Tongue (tissue), 2 donors: ENCODE results near the gene LEMD2. TPM values are rescaled to one million over a fixed set of nuclear protein-coding genes. Genes with fewer than 3 reads are reported as not detected.
A peak's percentile ranks its signal among the peaks of the same experiment; 100 is the strongest.

Experiments
- DNase-seq: peaks from one replicate; pipeline ENCODE4 v3.0.0-alpha.2; 2015
- total RNA-seq: library from RNA; depleted of rRNA; stranded (reverse); fragments of >200 nt; gene quantifications from one replicate; pipeline ENCODE4 v1.2.3, GENCODE V29; 2014

The LEMD2 gene
- total RNA-seq, 1 donor from 2014 or later = 37.5 TPM

DNA sequence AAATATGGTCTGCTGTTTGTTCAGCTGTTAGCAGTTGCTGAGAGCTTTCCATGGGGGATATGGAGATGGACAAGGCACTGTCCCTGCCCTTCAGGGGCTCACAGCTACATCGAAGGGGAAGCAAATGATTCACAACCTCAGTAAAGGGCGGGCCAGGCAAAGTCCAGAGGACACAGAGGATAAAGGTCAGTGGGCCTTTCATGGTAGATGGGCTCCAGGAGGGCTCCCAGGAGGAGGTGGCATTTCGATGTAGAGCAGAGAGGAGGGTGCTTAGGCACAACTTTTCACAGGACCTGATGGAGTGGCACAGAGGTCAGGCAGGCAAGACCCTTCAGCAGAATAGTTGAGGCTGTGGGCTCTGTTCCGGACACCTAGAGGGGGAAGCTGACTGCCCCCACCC lies 30.1 kb upstream of the LEMD2 start:
- DNase-seq = no peak

- DNase-seq = no peak
Observed at GRCh38 chr6:33818293-33818692, 29.4 kb upstream of the LEMD2 start.

DNA sequence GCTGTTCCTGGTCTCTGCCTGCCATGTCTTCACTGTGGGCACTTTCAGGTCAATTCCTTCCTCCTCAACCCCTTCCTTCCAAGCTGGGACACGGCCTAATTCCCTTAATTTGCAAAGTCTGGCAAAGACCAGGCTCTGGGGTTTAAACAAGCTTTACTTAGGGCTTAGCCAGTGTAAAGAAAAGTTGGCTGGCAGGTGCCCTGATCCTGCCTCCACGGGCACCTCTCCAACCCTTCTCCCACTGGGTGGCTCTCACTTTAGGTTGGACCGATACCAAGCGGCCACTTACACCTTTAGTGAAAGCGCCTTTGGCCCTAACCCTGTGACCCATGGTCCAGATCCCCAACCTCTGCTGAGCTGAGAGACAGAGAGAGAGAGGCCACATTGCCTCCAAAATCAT lies 28.6 kb upstream of the LEMD2 start:
- DNase-seq = peak; percentile 71

DNA sequence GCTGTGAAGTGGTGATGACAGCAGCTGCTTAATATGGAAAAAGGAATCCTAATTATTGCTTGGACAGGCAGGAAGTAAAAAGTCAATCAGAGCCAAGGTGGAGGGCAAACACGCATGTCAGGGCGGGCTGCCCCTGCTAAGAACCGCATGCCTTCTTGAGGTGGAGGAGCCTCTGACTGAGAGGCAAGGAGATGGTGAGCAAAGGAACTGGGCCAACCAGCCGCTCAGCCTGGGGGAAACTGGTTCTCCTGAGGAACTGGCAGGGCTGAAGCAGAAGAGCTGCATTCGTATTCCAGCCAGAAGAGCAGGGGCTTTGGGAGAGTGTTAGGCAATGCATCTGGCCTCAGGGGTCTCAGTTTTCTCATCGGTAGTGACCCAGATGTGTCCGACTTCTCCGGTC lies 28.0 kb upstream of the LEMD2 start:
- DNase-seq = peak; percentile 21

DNA sequence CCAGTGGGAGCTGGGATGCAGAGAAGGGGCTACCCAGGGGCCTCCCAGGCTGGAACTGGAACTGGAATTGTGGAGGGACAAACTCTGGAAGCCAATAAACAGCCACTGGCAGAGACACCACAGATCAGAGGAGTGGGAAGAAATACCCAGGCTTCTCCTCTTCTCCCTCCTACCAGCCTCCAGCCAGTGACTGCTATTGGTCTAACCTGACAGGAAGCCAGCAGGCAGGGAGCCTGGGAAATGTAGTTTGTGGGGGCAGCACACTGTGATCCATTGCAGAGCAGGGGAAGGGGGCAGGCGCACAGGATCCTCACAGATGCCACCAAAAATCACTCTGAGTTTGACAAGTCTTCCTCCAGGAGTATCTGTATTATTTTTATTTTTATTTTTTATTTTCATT lies 26.9 kb upstream of the LEMD2 start:
- DNase-seq = peak; percentile 43

GRCh38 chr6:33813990-33814985 lies 25.4 kb upstream of the LEMD2 start:
- no peak for DNase-seq

- no peak for DNase-seq
Observed at GRCh38 chr6:33813246-33813904, 24.4 kb upstream of the LEMD2 start.

GRCh38 chr6:33812669-33813068 lies 23.7 kb upstream of the LEMD2 start:
- peak; percentile 86 for DNase-seq

DNA sequence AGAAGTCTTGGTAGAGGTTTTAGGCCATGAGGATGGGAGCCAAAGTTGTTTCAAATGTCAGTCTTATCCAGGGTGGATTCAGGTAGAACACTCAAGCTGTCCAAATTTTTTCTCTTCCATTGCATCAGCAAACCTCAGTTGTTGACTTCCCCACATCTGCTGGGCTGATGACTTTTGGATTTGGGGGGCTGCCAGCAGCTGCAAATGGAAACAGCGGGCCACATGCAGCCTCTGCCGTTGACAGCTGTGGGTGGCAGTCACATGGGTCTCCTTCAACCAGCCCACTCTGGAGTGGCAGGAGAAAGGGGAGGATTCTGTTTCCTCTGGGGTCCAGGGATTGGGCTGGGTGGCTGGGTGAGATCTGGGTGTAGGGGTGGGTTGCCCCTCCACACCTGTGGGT lies 20.7 kb upstream of the LEMD2 start:
- peak; percentile 91 for DNase-seq

GRCh38 chr6:33808641-33809180 lies 19.8 kb upstream of the LEMD2 start:
- peak; percentile 79 for DNase-seq

GRCh38 chr6:33807606-33808005 lies 18.7 kb upstream of the LEMD2 start:
- no peak for DNase-seq

- no peak for DNase-seq
Observed at GRCh38 chr6:33806841-33807240, 17.9 kb upstream of the LEMD2 start.

- no peak for DNase-seq
Observed at GRCh38 chr6:33803571-33804053, 14.7 kb upstream of the LEMD2 start, which contains the start of gene MLN. Gene MLN, minus strand, starts transcription at chr6:33804003. Its CDS starts 2,840 bp downstream, at chr6:33801163.

- DNase-seq = no peak
Observed at GRCh38 chr6:33802186-33802958, 13.4 kb upstream of the LEMD2 start.

- no peak for DNase-seq
Observed at GRCh38 chr6:33801611-33802010, 12.7 kb upstream of the LEMD2 start.

GRCh38 chr6:33800248-33800969 lies 11.5 kb upstream of the LEMD2 start:
- no peak for DNase-seq

- DNase-seq = no peak
Observed at GRCh38 chr6:33799454-33800113, 10.7 kb upstream of the LEMD2 start.

- DNase-seq = no peak
Observed at GRCh38 chr6:33798343-33798848, 9.5 kb upstream of the LEMD2 start.

- no peak for DNase-seq
Observed at GRCh38 chr6:33797626-33798342, 8.9 kb upstream of the LEMD2 start.
